Ishikawa (cell line): ENCODE measurements around the gene DOP1B.

Experiments used
- CEBPB ChIP-seq: IDR thresholded peaks from 2 replicates; pipeline ENCODE4 v1.6.1; 2012
- EGR1 ChIP-seq: IDR thresholded peaks from 2 replicates; pipeline ENCODE4 v1.6.1; 2012
- EP300 ChIP-seq: IDR thresholded peaks from 2 replicates; pipeline ENCODE4 v1.6.1; 2012; ENCODE audit warnings: borderline replicate concordance
- FOXM1 ChIP-seq: IDR thresholded peaks from 2 replicates; pipeline ENCODE4 v1.6.1; 2012; ENCODE audit warnings: low read depth, borderline replicate concordance
- RAD21 ChIP-seq: IDR thresholded peaks from 2 replicates; pipeline ENCODE4 v1.6.1; 2012; ENCODE audit warnings: low read depth
- TAF1 ChIP-seq: IDR thresholded peaks from 2 replicates; pipeline ENCODE4 v1.6.1; 2012; ENCODE audit warnings: low read depth, mild to moderate bottlenecking
- TCF12 ChIP-seq: IDR thresholded peaks from 2 replicates; pipeline ENCODE4 v1.6.1; 2012; ENCODE audit warnings: low read depth
- TEAD4 ChIP-seq: IDR thresholded peaks from 2 replicates; pipeline ENCODE4 v1.6.1; 2012
- YY1 ChIP-seq: IDR thresholded peaks from 2 replicates; pipeline ENCODE4 v1.6.1; 2012; ENCODE audit warnings: low read depth
- TF ChIP-seq, protein P1 (sequence below): IDR thresholded peaks from 2 replicates; pipeline ENCODE4 v1.6.1; 2012
- TF ChIP-seq, protein P2 (sequence below): IDR thresholded peaks from 2 replicates; pipeline ENCODE4 v1.6.1; 2012; ENCODE audit warnings: low read depth, mild to moderate bottlenecking

DNA sequence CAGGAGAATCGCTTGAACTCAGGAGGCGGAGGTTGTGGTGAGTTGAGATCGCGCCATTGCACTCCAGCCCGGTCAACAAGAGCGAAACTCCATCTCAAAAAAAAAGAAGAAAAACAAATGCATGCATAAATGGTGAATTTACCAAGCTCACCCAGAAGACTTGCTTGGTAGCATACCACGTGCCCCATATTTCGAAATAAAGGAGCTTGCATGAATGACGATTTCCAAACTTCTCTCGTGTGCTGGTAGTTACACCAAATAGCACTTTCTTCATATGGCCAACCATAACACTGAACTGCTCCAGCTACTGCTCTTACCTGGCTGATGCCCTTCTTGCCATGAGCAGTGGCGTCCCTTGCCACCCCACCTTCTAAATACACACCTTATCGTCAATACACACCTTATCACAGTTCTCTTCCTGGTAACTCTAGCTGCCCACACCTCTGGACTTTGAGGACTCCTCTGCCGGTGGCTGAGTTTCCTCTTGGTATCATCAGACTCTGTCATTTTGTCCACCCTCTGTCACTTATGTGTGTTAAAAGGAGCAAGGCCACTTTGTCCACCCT is 2.8 kb downstream of the DOP1B start:
- TF ChIP-seq, protein P1, sequence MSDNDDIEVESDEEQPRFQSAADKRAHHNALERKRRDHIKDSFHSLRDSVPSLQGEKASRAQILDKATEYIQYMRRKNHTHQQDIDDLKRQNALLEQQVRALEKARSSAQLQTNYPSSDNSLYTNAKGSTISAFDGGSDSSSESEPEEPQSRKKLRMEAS, result no peak
- TF ChIP-seq, protein P2, sequence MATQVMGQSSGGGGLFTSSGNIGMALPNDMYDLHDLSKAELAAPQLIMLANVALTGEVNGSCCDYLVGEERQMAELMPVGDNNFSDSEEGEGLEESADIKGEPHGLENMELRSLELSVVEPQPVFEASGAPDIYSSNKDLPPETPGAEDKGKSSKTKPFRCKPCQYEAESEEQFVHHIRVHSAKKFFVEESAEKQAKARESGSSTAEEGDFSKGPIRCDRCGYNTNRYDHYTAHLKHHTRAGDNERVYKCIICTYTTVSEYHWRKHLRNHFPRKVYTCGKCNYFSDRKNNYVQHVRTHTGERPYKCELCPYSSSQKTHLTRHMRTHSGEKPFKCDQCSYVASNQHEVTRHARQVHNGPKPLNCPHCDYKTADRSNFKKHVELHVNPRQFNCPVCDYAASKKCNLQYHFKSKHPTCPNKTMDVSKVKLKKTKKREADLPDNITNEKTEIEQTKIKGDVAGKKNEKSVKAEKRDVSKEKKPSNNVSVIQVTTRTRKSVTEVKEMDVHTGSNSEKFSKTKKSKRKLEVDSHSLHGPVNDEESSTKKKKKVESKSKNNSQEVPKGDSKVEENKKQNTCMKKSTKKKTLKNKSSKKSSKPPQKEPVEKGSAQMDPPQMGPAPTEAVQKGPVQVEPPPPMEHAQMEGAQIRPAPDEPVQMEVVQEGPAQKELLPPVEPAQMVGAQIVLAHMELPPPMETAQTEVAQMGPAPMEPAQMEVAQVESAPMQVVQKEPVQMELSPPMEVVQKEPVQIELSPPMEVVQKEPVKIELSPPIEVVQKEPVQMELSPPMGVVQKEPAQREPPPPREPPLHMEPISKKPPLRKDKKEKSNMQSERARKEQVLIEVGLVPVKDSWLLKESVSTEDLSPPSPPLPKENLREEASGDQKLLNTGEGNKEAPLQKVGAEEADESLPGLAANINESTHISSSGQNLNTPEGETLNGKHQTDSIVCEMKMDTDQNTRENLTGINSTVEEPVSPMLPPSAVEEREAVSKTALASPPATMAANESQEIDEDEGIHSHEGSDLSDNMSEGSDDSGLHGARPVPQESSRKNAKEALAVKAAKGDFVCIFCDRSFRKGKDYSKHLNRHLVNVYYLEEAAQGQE, result no peak
- TF ChIP-seq TAF1, result no peak
- TF ChIP-seq FOXM1, result no peak
- no peak for TF ChIP-seq YY1
- no peak for TF ChIP-seq RAD21
- no peak for TF ChIP-seq CEBPB
- no peak for TF ChIP-seq EP300
- no peak for TF ChIP-seq TEAD4
- TF ChIP-seq TCF12, result no peak
- no peak for TF ChIP-seq EGR1
